GM18867 (cell line): ENCODE results near the gene ZNF609.
A peak's percentile ranks its signal among the peaks of the same experiment; 100 is the strongest.
"Not testable (repeated sequence)": the region's sequence is repeated elsewhere in the genome, so short reads cannot be mapped to it uniquely, and the experiment has no call there.

Experiments used
- ATAC-seq: cut with Tn5 transposase; IDR thresholded peaks from one replicate; pipeline ENCODE4 v1.9.1; 2021; ENCODE audit warnings: mild to moderate bottlenecking, moderate library complexity; ENCODE audit not compliant: unreplicated experiment

ZNF609 gene

GRCh38 chr15:64643685-64644084 lies 183.3 kb downstream of the ZNF609 start:
- no peak for ATAC-seq

- not testable (repeated sequence) for ATAC-seq
Measured at GRCh38 chr15:64644811-64645210, 184.4 kb downstream of the ZNF609 start.

DNA sequence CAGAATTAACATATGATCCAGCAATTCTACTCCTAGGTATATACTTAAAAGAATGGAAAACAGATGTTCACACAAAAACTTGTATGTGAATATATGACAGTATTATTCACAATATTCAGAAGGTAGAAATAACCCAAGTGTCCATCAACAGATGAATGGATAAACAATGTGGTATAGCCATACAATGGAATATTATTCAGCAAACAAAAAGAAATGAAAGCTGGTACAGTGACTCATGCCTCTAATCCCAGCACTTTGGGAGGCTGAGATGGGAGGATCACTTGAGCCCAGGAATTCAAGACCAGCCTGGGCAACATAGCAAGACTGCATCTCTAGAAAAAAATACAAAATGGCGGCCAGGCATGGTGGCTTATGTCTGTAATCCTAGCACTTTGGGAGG lies 185.6 kb downstream of the ZNF609 start:
- ATAC-seq: no peak

- ATAC-seq: no peak
Measured at GRCh38 chr15:64647367-64647766, 187.0 kb downstream of the ZNF609 start.

DNA sequence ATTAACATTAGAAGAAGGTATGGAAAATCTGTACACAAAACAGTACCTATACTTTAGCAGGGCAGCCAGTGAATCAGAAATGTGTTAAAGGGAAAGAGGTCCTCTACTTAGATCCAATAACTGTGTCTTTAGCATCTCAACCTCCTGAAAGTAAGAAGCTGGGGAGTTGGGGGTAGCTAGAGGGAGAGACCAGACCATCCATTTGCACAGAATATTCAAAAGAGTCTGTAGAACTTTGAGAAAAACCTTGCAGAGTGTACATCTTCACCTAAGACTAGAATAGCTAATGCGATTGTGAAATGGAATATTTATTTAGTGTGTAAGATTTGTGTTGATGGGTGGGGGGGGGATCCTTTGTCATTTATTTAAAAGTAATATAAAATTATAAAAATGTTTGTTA lies 190.2 kb downstream of the ZNF609 start:
- no peak for ATAC-seq

DNA sequence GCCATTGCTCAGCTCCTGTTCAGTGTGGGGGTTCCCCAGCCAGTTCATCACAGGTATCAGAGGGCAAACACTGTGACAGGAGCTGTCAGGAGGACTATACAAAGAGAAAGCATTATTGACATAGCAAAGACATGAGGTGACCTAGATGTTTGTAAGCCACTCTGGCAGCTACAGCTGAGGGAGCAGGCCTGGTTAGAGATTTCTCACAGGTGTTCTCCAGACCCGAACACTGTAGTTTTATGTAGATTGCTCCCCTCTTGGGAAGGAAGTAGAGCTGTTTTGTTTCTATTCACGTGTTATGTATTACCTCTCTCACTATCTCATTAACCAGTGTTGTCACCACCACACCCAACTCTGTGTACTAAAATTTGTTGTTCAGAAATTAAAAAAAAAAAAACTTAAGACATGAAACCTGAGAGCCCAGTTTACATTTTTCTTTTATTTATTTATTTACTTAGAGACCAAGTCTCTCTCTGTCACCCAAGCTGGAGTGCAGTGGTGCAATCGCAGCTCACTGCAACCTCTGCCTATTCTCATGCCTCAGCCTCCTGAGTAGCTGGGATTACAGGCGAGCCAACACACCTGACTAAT lies 191.3 kb downstream of the ZNF609 start:
- peak; percentile 72 for ATAC-seq

DNA sequence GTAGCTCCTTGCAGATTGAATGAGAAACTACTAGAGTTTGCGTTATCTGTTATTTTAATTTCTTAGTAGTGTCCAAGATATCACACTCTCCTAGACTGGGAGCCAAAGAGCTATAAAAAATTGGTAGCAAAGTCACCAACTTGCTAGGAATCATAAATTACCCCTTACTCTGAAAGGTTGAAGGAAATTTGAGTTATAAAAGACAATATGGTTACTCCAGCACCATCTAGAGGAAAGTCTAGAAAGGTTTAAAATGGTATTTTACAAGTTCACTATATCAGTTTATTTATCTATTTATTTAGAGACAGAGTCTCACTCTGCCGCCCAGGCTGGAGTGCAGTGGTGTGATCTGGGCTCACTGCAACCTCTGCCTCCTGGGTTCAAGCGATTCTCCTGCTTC lies 193.4 kb downstream of the ZNF609 start:
- ATAC-seq: no peak

DNA sequence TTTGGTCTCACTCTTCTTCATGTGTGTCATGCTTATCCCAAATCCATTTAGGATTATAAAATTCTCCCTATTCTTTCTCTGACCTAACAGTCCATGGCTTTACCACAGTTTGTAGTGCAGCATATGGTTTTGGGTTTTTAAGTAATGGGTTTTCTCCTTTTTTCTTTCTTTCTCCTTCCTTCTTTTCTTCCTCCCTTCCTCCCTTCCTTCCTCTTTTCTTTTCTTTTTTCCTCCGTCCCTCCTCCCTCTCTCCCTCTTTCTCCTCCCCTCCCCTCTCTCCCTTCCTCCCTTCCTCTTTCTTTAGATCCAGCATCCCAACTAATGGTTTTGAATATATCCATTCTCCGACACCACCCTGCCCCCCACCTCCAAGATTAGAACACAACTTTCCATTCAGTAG lies 196.1 kb downstream of the ZNF609 start:
- ATAC-seq: no peak

- ATAC-seq: no peak
Measured at GRCh38 chr15:64665179-64665578, 204.8 kb downstream of the ZNF609 start.

DNA sequence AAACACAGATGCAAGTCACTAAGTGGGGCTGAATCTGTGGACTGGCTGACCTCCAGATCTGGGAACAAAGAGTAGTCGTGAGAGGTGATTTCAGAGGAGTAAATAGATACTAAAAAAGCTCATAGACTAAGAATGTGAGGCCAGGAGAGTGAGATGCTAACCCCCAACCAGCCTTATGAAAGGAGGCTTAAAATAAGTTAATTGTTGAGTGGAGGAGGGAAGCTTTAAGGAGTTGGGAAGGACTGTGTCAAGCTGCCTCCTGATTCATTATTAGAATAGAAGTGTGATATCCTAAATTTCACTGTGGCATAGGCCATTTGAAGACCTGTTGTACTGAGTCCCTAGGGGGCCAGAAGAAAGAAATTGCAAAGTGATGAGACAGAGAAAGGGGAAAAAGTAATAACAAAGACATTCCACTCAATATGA lies 207.4 kb downstream of the ZNF609 start:
- ATAC-seq: no peak

- ATAC-seq: no peak
Measured at GRCh38 chr15:64673866-64674265, 213.5 kb downstream of the ZNF609 start.

- no peak for ATAC-seq
Measured at GRCh38 chr15:64678126-64678819, 217.9 kb downstream of the ZNF609 start.

GRCh38 chr15:64680097-64680496 lies 219.7 kb downstream of the ZNF609 start:
- ATAC-seq: no peak

DNA sequence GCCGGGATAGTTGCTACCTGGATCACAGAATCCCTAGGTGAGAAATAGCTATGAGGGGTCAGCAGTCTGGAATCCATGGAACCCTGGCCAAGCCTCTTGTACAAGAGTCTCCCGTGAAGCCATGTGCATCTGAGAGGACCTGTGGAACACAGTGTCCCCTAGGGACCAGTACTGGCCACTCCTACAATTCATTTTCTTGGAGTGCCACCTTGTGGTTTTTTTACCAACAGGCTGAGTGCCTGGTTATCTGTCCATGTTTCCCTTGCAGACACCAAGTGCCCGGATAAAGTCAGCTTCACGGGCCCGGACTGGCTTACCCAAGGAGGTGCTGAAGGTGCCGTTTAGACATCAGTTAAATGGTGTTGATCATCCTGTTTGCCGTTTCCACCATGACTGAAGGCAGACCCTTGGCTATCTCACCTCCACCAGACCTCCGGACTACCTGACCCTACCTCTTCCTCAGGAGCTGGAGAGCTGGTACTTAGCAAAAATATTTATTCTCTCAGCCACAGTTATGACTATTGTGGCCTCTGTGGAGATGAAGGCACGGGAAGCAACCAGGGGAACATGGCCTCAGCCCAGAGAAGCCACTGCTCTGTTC lies 221.1 kb downstream of the ZNF609 start:
- no peak for ATAC-seq

GRCh38 chr15:64682255-64682654 lies 221.9 kb downstream of the ZNF609 start:
- no peak for ATAC-seq

- no peak for ATAC-seq
Measured at GRCh38 chr15:64683378-64683777, 223.0 kb downstream of the ZNF609 start.

DNA sequence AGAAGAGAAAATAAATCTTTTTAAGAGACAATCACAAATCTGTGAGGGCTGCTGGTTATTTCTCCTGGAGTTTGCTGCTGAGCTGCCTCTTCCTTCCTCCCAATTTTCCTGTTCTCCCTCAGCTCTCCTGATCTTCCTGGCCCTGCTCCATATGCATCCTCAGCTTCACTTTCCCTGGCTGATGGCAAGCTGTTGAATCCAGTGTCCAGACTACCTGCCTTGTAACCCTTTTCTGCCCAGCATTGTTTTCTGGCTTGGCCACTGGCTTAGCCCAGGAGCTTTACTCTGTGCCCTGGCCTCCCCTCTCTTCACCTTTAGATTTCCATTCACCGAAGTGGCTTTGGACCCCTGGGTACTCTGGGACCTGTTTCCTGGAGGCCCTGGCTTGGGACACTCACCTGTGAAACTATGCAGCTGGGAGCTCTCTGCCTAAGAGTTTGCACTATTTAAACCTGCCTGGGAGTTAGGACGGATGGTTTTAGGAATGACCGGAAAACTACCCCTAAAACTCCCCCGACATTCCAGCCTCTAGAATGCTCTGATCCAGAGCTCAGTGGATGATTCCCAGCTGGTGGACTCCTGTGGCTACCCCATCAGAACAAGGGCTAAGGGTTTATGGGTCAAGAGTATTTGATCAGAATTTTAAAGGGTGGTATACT lies 225.0 kb downstream of the ZNF609 start:
- no peak for ATAC-seq

GRCh38 chr15:64686130-64686735 lies 225.9 kb downstream of the ZNF609 start:
- no peak for ATAC-seq

DNA sequence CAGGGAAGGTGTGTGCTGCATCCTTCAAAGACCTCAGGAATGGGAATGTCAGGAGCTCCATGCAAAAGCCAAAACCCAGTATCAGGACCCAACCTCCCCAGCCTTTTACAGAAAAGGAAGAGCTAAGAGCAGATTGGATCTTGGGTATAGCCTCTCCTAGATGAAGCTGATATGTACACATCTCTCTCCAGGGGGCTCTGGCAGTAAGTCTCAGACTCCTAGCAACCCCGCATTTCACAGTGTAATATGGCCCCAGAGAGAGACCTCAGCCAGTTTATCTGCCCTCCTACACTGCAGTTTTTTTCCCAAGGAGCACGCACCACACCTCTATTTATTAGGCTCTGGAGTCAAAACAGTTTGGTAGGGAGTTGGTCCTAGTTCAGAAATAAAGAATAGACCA lies 226.8 kb downstream of the ZNF609 start:
- ATAC-seq: no peak

DNA sequence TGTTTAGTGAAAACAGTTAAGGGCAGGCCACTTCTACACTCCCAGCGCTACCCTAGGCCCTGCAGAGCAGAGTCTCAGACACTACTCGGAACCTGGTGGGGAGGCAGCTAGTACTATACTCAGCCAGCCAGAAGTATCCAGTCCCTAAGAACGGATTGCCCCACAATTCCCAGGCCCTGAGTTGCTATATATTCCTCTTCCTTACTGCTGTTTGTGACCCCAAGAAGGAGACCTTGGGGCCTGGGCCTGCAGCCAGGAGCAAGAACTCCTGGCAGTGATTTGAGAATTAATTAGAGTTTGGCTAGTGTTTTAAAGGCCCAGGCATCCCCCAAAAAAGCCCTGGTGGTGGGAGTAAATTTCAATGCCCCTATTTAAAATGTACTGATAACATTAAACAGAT lies 227.3 kb downstream of the ZNF609 start:
- ATAC-seq: no peak

GRCh38 chr15:64688770-64689169 lies 228.4 kb downstream of the ZNF609 start:
- no peak for ATAC-seq
